Measurements from ENCODE around the gene TBC1D1. TPM values are rescaled to one million over a fixed set of nuclear protein-coding genes. Genes with fewer than 3 reads are reported as not detected.

Gene TBC1D1
- total RNA-seq, 1 donor, result 66.6 TPM

GRCh38 chr4:38181286-38181685 is 290.4 kb downstream of the TBC1D1 start:
- no peaks in the 10 kb centered on the region for H3K9me3 ChIP-seq (ENCODE audit: low read depth, low read length)
- TF ChIP-seq, protein P1, sequence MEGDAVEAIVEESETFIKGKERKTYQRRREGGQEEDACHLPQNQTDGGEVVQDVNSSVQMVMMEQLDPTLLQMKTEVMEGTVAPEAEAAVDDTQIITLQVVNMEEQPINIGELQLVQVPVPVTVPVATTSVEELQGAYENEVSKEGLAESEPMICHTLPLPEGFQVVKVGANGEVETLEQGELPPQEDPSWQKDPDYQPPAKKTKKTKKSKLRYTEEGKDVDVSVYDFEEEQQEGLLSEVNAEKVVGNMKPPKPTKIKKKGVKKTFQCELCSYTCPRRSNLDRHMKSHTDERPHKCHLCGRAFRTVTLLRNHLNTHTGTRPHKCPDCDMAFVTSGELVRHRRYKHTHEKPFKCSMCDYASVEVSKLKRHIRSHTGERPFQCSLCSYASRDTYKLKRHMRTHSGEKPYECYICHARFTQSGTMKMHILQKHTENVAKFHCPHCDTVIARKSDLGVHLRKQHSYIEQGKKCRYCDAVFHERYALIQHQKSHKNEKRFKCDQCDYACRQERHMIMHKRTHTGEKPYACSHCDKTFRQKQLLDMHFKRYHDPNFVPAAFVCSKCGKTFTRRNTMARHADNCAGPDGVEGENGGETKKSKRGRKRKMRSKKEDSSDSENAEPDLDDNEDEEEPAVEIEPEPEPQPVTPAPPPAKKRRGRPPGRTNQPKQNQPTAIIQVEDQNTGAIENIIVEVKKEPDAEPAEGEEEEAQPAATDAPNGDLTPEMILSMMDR (IDR thresholded peaks at IDR 0.05; ENCODE audit: extremely low read depth, low read depth, low read length), result no peak
- H2AFZ ChIP-seq (ENCODE audit: low read length), result peak overlapping the region; percentile 3
- no peak for DNase-seq (ENCODE audit: insufficient read length, low spot score, missing footprints)
- no peak overlapping the region for H3K4me2 ChIP-seq (ENCODE audit: insufficient read depth, low read length)
- H3K79me2 ChIP-seq (ENCODE audit: insufficient read depth, low read length), result no peaks in the 10 kb centered on the region
- H3K4me1 ChIP-seq (ENCODE audit: insufficient read depth, low read length), result peaks cover 11% of the 10 kb centered on the region
- H3K27me3 ChIP-seq (ENCODE audit: insufficient read depth, low read length), result no peaks in the 10 kb centered on the region
- no peak overlapping the region for H3K4me3 ChIP-seq (ENCODE audit: insufficient read depth, low read length)
- no peak overlapping the region for H3K27ac ChIP-seq (ENCODE audit: low read depth, low read length)
- H4K20me1 ChIP-seq (ENCODE audit: insufficient read depth, low read length), result no peaks in the 10 kb centered on the region
- H3K36me3 ChIP-seq (ENCODE audit: insufficient read depth, low read length), result no peaks in the 10 kb centered on the region

DNA sequence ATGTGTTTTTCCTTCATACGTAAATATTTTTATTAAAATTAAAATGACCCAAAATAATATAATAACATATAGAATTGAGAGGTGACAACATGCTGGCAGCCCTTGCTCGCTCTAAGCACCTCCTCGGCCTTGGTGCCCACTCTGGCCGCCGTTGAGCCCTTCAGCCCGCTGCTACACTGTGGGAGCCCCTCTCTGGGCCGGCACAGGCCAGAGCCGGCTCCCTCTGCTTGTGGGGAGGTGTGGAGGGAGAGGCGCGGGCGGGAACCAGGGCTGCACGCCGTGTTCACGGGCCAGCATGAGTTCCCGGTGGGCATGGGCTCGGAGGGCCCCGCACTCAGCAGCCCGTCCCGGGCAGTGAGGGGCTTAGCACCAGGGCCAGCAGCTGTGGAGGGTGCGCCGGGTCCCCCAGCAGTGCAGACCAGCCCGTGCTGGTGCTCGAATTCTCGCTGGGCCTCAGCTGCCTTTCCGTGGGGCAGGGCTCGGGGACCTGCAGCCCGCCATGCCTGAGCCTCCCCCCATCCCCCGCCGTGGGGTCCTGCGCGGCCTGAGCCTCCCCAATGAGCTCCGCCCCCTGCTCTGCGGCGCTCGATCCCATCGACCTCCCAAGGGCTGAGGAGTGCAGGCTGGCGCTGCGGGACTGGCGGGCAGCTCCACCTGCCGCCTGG is 291.6 kb downstream of the TBC1D1 start:
- Histone ChIP-seq H3K27ac (ENCODE audit: low read depth, low read length) (no peak overlapping the region), H3K9me3 (ENCODE audit: low read depth, low read length) (no peaks in the 10 kb centered on the region), H3K4me2 (ENCODE audit: insufficient read depth, low read length) (no peak overlapping the region), H3K79me2 (ENCODE audit: insufficient read depth, low read length) (no peaks in the 10 kb centered on the region), H4K20me1 (ENCODE audit: insufficient read depth, low read length) (no peaks in the 10 kb centered on the region), H3K36me3 (ENCODE audit: insufficient read depth, low read length) (no peaks in the 10 kb centered on the region), H3K4me1 (ENCODE audit: insufficient read depth, low read length) (peaks cover 11% of the 10 kb centered on the region), H3K4me3 (ENCODE audit: insufficient read depth, low read length) (no peak overlapping the region), H2AFZ (ENCODE audit: low read length) (no peak overlapping the region), H3K27me3 (ENCODE audit: insufficient read depth, low read length) (no peaks in the 10 kb centered on the region)
- TF ChIP-seq, protein P1 (IDR thresholded peaks at IDR 0.05; ENCODE audit: extremely low read depth, low read depth, low read length), result no peak
- DNase-seq (ENCODE audit: insufficient read length, low spot score, missing footprints), result no peak

- Histone ChIP-seq H4K20me1 (ENCODE audit: insufficient read depth, low read length) (no peaks in the 10 kb centered on the region), H3K27me3 (ENCODE audit: insufficient read depth, low read length) (no peaks in the 10 kb centered on the region), H3K4me3 (ENCODE audit: insufficient read depth, low read length) (no peak overlapping the region), H3K4me1 (ENCODE audit: insufficient read depth, low read length) (peaks cover 17% of the 10 kb centered on the region), H3K79me2 (ENCODE audit: insufficient read depth, low read length) (no peaks in the 10 kb centered on the region), H2AFZ (ENCODE audit: low read length) (no peak overlapping the region), H3K4me2 (ENCODE audit: insufficient read depth, low read length) (no peak overlapping the region), H3K36me3 (ENCODE audit: insufficient read depth, low read length) (no peaks in the 10 kb centered on the region), H3K27ac (ENCODE audit: low read depth, low read length) (no peak overlapping the region), H3K9me3 (ENCODE audit: low read depth, low read length) (no peaks in the 10 kb centered on the region)
- no peak for DNase-seq (ENCODE audit: insufficient read length, low spot score, missing footprints)
- TF ChIP-seq, protein P1 (IDR thresholded peaks at IDR 0.05; ENCODE audit: extremely low read depth, low read depth, low read length), result peak; percentile 32
Observed at GRCh38 chr4:38184404-38184803, 293.5 kb downstream of the TBC1D1 start.

GRCh38 chr4:38185406-38186144 is 294.7 kb downstream of the TBC1D1 start:
- Histone ChIP-seq H3K9me3 (ENCODE audit: low read depth, low read length) (no peaks in the 10 kb centered on the region), H3K27me3 (ENCODE audit: insufficient read depth, low read length) (no peaks in the 10 kb centered on the region), H3K4me2 (ENCODE audit: insufficient read depth, low read length) (no peak overlapping the region), H3K4me1 (ENCODE audit: insufficient read depth, low read length) (peaks cover 19% of the 10 kb centered on the region), H3K36me3 (ENCODE audit: insufficient read depth, low read length) (no peaks in the 10 kb centered on the region), H2AFZ (ENCODE audit: low read length) (no peak overlapping the region), H4K20me1 (ENCODE audit: insufficient read depth, low read length) (no peaks in the 10 kb centered on the region), H3K79me2 (ENCODE audit: insufficient read depth, low read length) (no peaks in the 10 kb centered on the region), H3K4me3 (ENCODE audit: insufficient read depth, low read length) (no peak overlapping the region), H3K27ac (ENCODE audit: low read depth, low read length) (no peak overlapping the region)
- DNase-seq (ENCODE audit: insufficient read length, low spot score, missing footprints), result no peak
- TF ChIP-seq, protein P1 (IDR thresholded peaks at IDR 0.05; ENCODE audit: extremely low read depth, low read depth, low read length), result no peak

Data from osteoblast (primary cell).